CD4-positive, alpha-beta T cell treated with Interleukin-4 for 1 hour (primary cell): ENCODE measurements around the gene CFB.
"Not testable (repeated sequence)": the region's sequence is repeated elsewhere in the genome, so short reads cannot be mapped to it uniquely, and the experiment has no call there.

Experiments used
- DNase-seq, 2 donors: peaks; one replicate each; pipeline ENCODE4 v3.0.0-alpha.2; 2020 to 2022

CFB gene

GRCh38 chr6:31915351-31915750 lies 30.5 kb upstream of the CFB start:
- no peak for DNase-seq

GRCh38 chr6:31915756-31916155 lies 30.1 kb upstream of the CFB start:
- no peak for DNase-seq

DNA sequence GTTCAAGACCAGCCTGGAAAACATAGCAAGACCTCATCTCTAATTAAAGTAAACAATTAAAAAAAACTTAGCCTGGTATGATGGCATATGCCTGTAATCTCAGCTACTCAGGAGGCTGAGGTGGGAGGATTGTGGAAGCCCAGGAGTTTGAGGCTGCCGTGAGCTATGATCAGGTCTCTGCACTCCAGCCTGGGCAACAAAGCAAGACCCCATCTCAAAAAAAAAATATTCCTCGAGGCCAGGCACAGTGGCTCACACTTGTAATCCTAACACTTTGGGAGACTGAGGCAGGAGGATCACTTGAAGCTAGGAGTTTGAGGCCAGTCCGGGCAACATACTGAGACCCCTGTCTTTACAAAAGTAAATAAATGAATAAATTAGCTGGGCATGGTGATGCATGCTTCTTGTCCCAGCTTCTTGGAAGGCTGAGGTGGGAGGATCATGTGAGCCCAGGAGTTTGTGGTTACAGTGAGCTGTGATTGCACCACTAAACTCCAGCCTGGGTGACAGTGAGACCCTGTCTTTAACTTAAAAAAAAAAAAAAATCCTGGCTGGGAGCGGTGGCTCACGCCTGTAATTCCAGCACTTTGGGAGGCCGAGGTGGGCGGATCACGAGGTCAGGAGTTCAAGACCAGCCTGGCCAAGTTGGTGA lies 27.7 kb upstream of the CFB start:
- DNase-seq = no peak

GRCh38 chr6:31919624-31920303 lies 26.1 kb upstream of the CFB start:
- DNase-seq = no peak

DNA sequence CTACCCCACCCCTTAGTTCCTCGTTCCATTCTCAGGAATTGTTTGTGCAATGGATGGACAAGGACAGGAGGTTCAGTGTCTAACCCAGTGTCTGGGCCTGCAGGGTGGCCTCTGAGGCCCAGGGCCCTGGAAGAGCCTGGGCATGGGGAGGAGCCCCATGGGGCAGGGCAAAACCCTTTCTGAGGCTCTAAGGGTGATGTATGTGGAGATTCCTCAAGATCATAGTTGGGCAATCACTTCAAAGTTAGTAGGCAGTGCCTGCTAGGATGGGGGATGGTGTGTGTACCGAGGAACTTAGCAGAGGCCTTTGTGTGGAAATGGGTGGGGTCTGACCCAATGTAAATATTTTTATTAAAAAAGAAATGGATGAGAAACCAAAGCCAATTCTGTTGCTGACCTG lies 25.1 kb upstream of the CFB start:
- peak in 1 of 2 donors; percentile 61 for DNase-seq

- DNase-seq = peak in 1 of 2 donors; percentile 19
Measured at GRCh38 chr6:31922942-31923341, 23.0 kb upstream of the CFB start.

GRCh38 chr6:31927242-31927862 lies 18.5 kb upstream of the CFB start, which contains the start of gene C2:
Gene C2 (plus strand): TSS chr6:31927717. CDS start chr6:31927753, 36 bp downstream.
- DNase-seq = no peak

DNA sequence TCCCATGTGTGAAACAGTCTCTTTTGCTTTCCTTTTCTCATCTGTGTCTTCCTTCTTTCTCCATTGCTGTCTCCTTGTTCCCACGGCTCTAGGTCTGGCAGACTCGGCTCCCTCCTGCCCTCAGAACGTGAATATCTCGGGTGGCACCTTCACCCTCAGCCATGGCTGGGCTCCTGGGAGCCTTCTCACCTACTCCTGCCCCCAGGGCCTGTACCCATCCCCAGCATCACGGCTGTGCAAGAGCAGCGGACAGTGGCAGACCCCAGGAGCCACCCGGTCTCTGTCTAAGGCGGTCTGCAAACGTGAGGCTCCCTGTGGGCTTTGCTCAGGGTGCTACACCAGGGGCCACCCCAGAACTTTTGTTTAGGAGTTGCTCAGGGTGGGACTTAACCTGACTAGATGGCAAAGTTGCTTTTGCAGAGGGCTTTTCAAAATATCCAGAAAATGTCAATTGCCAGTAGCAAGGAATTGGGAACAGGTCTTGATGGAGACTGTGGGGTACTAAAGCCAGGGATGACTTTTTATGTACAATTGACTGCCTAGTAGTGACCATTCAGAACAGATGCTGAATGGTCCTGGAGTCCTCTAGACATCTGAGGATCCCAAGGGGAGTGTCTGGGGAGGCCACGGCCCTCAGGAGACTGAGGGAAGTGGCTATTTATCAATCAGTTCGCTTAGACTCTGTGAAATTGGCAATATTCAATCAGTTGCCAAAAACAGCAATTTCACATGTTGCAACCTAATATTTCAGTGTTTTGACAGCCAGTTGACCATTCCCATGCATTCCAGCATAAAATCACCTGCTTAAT lies 17.8 kb upstream of the CFB start:
- no peak for DNase-seq

GRCh38 chr6:31928672-31928939 lies 17.3 kb upstream of the CFB start:
- no peak for DNase-seq

GRCh38 chr6:31930962-31931361 lies 14.9 kb upstream of the CFB start:
- DNase-seq = no peak

DNA sequence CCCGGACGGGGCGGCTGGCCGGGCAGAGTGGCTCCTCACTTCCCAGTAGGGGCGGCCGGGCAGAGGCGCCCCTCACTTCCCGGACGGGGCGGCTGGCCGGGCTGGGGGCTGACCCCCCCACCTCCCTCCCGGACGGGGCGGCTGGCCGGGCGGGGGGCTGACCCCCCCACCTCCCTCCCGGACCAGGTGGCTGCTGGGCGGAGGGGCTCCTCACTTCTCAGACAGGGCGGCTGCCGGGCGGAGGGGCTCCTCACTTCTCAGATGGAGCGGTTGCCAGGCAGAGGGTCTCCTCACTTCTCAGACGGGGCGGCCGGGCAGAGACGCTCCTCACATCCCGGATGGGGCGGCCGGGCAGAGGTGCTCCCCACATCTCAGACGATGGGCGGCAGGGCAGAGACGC lies 13.8 kb upstream of the CFB start:
- DNase-seq = not testable (repeated sequence)

DNA sequence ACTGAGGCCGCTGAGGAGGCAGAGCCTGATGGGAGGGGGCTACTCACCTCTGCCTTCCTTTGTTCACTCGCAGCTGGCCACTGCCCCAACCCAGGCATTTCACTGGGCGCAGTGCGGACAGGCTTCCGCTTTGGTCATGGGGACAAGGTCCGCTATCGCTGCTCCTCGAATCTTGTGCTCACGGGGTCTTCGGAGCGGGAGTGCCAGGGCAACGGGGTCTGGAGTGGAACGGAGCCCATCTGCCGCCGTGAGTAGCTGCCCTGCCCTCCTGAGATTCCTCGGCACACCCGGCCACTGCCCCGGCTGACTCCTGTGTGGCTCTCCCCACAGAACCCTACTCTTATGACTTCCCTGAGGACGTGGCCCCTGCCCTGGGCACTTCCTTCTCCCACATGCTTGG lies 12.4 kb upstream of the CFB start:
- DNase-seq = no peak

DNA sequence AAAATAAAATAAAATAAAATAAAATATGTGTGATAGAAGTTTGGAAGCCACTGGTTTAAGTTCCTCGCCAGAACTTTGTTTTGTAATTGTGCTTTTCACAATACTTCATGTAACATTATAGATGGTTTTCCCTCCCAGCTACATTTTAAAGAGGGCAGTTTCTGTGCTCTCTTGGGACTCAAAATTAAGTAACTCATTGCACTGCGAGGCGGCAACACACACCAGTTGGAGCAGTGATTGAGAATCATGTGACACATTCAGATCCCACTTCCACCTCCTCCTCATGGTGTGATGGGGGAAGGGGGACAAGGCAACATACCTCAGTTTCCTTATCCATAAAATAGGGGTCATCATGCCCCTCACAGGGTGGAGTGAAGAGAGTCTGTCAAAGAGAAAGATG lies 10.9 kb upstream of the CFB start:
- no peak for DNase-seq

DNA sequence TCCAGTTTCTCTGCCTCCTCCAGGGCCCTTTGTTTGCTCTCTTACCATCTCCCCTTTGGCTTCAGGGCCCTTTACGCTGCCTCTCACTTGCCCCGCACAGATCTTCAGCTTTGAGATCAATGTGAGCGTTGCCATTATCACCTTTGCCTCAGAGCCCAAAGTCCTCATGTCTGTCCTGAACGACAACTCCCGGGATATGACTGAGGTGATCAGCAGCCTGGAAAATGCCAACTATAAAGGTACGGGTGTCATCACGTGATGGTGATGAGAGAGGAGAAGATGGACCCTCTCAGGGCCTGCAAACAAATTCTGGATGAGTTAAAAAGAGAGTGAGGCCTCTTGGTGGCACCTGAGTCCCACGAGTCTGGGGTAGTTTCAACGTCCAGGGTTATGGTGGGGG lies 10.1 kb upstream of the CFB start:
- DNase-seq = no peak

DNA sequence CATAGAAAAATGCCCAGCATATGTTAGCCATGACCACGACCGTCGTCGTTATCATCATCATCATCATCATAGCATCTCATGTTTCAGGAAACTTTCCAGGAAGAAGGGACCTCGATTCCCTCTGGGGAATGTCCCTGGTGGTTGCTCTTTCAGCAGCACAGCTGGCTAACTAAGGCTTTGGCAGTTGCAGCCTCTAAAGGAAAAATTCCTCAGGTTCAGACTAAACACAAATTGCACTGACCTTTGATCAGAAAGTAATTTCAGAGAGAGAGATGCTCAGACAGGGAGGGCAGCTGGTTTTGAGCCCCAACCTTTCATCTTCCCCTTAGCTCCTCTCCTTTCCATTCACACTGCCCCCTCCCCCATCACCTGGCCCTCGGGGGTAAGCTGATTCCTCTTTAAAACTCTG lies 5.6 kb upstream of the CFB start:
- DNase-seq = no peak

DNA sequence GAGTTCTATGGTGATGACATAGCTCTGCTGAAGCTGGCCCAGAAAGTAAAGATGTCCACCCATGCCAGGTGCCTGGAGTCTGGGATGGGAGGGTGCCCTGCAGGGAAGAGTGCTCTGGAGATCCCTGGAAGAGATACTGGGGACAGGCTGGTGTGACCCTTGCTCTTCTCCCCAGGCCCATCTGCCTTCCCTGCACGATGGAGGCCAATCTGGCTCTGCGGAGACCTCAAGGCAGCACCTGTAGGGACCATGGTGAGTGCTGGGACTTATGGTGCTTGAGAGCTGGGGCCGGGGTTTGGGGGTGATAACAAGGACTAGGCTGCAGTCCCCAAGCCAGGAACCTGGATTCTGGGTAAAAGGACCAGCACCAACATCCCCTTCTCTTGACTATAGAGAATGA lies 2.2 kb upstream of the CFB start:
- DNase-seq = no peak

DNA sequence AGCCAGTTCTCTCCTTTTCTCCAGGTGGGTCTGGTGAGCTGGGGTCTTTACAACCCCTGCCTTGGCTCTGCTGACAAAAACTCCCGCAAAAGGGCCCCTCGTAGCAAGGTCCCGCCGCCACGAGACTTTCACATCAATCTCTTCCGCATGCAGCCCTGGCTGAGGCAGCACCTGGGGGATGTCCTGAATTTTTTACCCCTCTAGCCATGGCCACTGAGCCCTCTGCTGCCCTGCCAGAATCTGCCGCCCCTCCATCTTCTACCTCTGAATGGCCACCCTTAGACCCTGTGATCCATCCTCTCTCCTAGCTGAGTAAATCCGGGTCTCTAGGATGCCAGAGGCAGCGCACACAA lies 765 bp upstream of the CFB start:
- DNase-seq = no peak

GRCh38 chr6:31946370-31946885 lies 533 bp downstream of the CFB start:
- DNase-seq = no peak

DNA sequence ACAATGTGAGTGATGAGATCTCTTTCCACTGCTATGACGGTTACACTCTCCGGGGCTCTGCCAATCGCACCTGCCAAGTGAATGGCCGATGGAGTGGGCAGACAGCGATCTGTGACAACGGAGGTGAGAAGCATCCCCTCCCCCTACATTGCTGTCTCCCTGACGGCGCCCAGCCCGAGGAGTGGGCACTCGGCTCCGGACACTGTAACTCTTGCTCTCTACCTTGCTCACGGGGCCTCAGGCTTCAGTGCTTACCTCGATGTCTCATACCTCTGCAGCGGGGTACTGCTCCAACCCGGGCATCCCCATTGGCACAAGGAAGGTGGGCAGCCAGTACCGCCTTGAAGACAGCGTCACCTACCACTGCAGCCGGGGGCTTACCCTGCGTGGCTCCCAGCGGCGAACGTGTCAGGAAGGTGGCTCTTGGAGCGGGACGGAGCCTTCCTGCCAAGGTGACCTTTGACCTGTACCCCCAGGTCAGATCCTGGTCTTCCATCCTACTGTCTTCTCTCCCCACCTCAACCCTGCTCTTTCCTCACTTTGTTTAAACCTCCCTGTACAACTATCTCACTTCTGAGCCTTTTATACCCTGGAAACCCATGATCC lies 1.3 kb downstream of the CFB start:
- no peak for DNase-seq

DNA sequence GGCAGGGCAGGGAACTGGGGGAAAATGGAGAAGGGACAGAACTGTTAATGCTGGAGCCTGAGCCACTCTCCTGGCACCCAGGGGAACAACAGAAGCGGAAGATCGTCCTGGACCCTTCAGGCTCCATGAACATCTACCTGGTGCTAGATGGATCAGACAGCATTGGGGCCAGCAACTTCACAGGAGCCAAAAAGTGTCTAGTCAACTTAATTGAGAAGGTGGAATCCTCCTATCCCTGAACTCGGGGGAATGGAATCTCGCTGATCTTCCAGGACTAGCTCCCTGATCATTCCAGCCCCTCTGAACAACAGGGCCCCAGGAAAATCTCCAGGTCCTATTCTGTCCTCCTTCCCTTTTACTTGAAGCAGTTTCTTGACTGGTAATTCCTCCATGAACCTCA lies 2.0 kb downstream of the CFB start:
- no peak for DNase-seq

DNA sequence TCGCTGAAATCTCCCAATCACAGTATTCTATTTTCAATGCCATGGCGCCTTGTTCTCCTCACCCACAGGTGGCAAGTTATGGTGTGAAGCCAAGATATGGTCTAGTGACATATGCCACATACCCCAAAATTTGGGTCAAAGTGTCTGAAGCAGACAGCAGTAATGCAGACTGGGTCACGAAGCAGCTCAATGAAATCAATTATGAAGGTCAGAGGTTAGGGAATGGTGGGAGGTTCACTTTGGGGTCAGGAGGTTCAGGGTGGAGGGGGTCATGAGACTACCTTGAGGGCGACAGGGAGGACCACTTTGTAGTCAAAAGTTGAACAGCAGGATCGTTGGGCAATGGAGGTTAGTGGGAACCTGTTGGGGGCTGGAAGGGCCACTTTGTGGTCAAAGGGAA lies 2.4 kb downstream of the CFB start:
- no peak for DNase-seq

DNA sequence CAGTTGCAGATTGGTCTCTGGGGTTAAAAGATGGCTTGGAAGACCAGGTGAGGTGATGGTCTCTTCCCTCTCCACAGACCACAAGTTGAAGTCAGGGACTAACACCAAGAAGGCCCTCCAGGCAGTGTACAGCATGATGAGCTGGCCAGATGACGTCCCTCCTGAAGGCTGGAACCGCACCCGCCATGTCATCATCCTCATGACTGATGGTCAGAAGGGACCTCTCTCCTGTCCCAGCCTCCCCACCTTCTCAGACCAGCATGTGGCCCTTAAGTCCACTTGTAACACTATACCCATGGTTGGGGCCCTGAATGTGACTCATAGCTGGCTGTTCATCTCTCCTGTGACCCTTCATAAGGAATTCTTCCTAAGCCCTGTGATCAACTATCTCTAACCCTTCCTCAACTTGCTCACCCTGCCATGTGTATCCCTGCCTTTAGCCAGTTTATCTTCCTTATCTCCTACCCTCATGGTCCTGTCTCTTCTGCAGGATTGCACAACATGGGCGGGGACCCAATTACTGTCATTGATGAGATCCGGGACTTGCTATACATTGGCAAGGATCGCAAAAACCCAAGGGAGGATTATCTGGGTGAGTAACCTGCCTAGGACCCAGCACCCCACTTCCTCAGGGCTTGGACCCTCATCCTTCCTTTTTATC lies 3.0 kb downstream of the CFB start:
- DNase-seq = no peak
